GM12878 (cell line): ENCODE results near the gene NSD2.

Experiments used
- BRCA1 ChIP-seq: IDR thresholded peaks from 2 replicates; pipeline ENCODE4 v1.6.1; 2011; ENCODE audit warnings: low read depth, low read length, improper control_type of control experiment
- CHD4 ChIP-seq: fragments of 200-600 bp; sonication (generic); IDR thresholded peaks from 2 replicates; pipeline ENCODE4 v1.6.1; 2016; ENCODE audit warnings: mild to moderate bottlenecking
- EP300 ChIP-seq, 2 experiments: fragments of 150-350 bp in 1 of 2; IDR thresholded peaks; 2 replicates each; pipeline ENCODE4 v1.6.1; 2011 to 2012; ENCODE audit warnings: low read depth in 2 of 2, low read length in 2 of 2, borderline replicate concordance in 1 of 2, improper control_type of control experiment in 1 of 2, inconsistent platforms in 1 of 2; ENCODE audit not compliant: control insufficient read depth in 1 of 2
- HCFC1 ChIP-seq: fragments of 150-350 bp; IDR thresholded peaks from 2 replicates; pipeline ENCODE4 v1.6.1; 2014; ENCODE audit warnings: low read length
- PAX5 ChIP-seq: IDR thresholded peaks from 2 replicates; pipeline ENCODE4 v1.6.1; 2011; ENCODE audit warnings: low read depth, low read length, borderline replicate concordance
- POLR2A ChIP-seq: IDR thresholded peaks from 2 replicates; pipeline ENCODE4 v1.6.1; 2011; ENCODE audit warnings: low read depth, mild to moderate bottlenecking, low read length
- SPI1 ChIP-seq: IDR thresholded peaks from 2 replicates; pipeline ENCODE4 v1.6.1; 2011; ENCODE audit warnings: low read depth, mild to moderate bottlenecking, low read length, moderate library complexity, borderline replicate concordance; ENCODE audit not compliant: insufficient read depth
- TAF1 ChIP-seq: IDR thresholded peaks from 2 replicates; pipeline ENCODE4 v1.6.1; 2011; ENCODE audit warnings: mild to moderate bottlenecking, low read depth, low read length, borderline replicate concordance
- TF ChIP-seq, protein P1 (sequence below): IDR thresholded peaks from 2 replicates; pipeline ENCODE4 v1.6.1; 2012; ENCODE audit warnings: mild to moderate bottlenecking, low read depth, low read length
- TF ChIP-seq, protein P2 (sequence below): fragments of 450-650 bp; IDR thresholded peaks from 2 replicates; pipeline ENCODE4 v1.6.1; 2017; ENCODE audit warnings: mild to moderate bottlenecking, low read depth, inconsistent platforms; ENCODE audit not compliant: poor library complexity, severe bottlenecking

DNA sequence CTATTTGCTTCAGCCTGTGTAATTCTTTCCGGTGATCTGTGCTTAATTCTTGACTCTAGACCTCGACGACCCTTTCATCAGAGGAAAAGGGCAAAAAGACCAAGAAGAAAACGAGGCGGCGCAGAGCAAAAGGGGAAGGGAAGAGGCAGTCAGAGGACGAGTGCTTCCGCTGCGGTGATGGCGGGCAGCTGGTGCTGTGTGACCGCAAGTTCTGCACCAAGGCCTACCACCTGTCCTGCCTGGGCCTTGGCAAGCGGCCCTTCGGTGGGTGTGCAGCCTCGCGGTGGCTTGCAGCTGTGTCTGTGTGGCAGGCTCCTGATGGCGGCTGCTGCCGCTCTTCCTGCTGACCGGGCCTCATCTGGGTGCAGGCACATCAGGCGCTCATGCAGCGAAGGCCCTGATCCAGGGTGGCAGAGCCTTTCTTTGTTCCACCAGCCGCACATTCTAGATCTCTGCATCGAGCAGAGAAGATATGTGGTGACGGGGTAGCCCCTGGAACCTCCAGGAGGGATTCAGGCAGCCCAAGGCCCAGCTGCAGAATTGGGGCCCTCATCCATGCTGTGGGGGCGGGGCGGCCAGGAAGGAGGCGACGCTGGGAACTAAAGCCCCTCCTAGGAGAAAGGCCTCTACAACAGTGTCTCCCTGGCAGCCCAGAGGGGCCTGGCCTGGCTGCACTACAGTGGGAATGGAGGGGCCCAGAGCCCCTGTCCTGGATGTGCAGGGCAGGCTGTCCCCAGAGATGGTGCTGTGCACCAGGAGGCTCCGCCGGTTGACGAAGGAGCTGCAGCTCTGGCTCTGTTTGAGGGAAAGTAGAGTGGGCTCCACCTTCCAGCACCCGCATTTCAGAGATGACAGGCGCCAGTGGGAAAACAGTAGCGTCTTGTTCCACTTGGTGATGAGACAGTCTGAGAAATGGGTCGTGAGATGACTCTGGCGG, 105.5 kb downstream of the NSD2 start:
- TF ChIP-seq BRCA1, result no peak
- no peak for TF ChIP-seq HCFC1
- TF ChIP-seq CHD4, result no peak
- TF ChIP-seq EP300 (IDR thresholded peaks at IDR 0.05; ENCODE audit: borderline replicate concordance in 1 of 2, control insufficient read depth in 1 of 2, low read depth in 2 of 2, low read length in 2 of 2), result no peak
- TF ChIP-seq SPI1, result no peak
- TF ChIP-seq, protein P1, sequence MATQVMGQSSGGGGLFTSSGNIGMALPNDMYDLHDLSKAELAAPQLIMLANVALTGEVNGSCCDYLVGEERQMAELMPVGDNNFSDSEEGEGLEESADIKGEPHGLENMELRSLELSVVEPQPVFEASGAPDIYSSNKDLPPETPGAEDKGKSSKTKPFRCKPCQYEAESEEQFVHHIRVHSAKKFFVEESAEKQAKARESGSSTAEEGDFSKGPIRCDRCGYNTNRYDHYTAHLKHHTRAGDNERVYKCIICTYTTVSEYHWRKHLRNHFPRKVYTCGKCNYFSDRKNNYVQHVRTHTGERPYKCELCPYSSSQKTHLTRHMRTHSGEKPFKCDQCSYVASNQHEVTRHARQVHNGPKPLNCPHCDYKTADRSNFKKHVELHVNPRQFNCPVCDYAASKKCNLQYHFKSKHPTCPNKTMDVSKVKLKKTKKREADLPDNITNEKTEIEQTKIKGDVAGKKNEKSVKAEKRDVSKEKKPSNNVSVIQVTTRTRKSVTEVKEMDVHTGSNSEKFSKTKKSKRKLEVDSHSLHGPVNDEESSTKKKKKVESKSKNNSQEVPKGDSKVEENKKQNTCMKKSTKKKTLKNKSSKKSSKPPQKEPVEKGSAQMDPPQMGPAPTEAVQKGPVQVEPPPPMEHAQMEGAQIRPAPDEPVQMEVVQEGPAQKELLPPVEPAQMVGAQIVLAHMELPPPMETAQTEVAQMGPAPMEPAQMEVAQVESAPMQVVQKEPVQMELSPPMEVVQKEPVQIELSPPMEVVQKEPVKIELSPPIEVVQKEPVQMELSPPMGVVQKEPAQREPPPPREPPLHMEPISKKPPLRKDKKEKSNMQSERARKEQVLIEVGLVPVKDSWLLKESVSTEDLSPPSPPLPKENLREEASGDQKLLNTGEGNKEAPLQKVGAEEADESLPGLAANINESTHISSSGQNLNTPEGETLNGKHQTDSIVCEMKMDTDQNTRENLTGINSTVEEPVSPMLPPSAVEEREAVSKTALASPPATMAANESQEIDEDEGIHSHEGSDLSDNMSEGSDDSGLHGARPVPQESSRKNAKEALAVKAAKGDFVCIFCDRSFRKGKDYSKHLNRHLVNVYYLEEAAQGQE, result no peak
- TF ChIP-seq TAF1, result no peak
- no peak for TF ChIP-seq PAX5
- TF ChIP-seq, protein P2, sequence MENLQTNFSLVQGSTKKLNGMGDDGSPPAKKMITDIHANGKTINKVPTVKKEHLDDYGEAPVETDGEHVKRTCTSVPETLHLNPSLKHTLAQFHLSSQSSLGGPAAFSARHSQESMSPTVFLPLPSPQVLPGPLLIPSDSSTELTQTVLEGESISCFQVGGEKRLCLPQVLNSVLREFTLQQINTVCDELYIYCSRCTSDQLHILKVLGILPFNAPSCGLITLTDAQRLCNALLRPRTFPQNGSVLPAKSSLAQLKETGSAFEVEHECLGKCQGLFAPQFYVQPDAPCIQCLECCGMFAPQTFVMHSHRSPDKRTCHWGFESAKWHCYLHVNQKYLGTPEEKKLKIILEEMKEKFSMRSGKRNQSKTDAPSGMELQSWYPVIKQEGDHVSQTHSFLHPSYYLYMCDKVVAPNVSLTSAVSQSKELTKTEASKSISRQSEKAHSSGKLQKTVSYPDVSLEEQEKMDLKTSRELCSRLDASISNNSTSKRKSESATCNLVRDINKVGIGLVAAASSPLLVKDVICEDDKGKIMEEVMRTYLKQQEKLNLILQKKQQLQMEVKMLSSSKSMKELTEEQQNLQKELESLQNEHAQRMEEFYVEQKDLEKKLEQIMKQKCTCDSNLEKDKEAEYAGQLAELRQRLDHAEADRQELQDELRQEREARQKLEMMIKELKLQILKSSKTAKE, result no peak
- no peak for TF ChIP-seq POLR2A
